ENCODE measurements around the gene CLEC16A.

Gene CLEC16A

DNA sequence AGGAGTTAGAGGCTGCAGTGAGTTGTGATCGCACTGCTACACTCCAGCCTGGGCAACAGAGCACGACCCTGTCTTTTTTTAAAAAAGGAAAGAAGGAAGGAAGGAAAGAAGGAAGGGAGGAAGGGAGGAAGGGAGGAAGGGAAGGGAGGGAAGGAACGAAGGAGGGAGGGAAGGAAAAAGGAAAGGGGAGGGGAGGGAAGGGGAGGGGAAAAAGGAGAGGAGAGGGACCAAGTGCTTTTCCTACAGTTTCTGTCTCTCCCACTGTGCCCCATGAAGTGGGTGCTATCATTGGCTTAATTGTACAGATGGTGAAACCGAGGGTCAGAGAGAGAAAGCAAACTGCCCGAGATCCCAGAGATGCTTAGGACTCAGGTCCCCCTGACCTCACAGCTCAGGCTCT is 254.0 kb downstream of the CLEC16A start:
- no peaks in the 10 kb centered on the region for H3K27me3 ChIP-seq (replicated peaks; ENCODE audit: control insufficient read depth, insufficient read depth, low read length)
- no peak for TF ChIP-seq CTCF (IDR thresholded peaks at IDR 0.05; ENCODE audit: insufficient read depth, low read length, poor library complexity, severe bottlenecking)
- no peaks in the 10 kb centered on the region for H3K36me3 ChIP-seq (ENCODE audit: control insufficient read depth, insufficient read depth, low read length)
- DNase-seq (ENCODE audit: extremely low read depth, insufficient read length) = no peak
- H3K4me3 ChIP-seq (replicated peaks; ENCODE audit: low read depth, low read length) = no peak overlapping the region

- Histone ChIP-seq H3K36me3 (ENCODE audit: control insufficient read depth, insufficient read depth, low read length) (no peaks in the 10 kb centered on the region), H3K4me3 (replicated peaks; ENCODE audit: low read depth, low read length) (no peak overlapping the region), H3K27me3 (replicated peaks; ENCODE audit: control insufficient read depth, insufficient read depth, low read length) (no peaks in the 10 kb centered on the region)
- no peak for TF ChIP-seq CTCF (IDR thresholded peaks at IDR 0.05; ENCODE audit: insufficient read depth, low read length, poor library complexity, severe bottlenecking)
- DNase-seq (ENCODE audit: extremely low read depth, insufficient read length) = no peak
Observed at GRCh38 chr16:11198828-11199227, 254.5 kb downstream of the CLEC16A start.

- no peak for DNase-seq (ENCODE audit: extremely low read depth, insufficient read length)
- no peaks in the 10 kb centered on the region for H3K36me3 ChIP-seq (ENCODE audit: control insufficient read depth, insufficient read depth, low read length)
- H3K4me3 ChIP-seq (replicated peaks; ENCODE audit: low read depth, low read length) = no peak overlapping the region
- H3K27me3 ChIP-seq (replicated peaks; ENCODE audit: control insufficient read depth, insufficient read depth, low read length) = no peaks in the 10 kb centered on the region
- no peak for TF ChIP-seq CTCF (IDR thresholded peaks at IDR 0.05; ENCODE audit: insufficient read depth, low read length, poor library complexity, severe bottlenecking)
Observed at GRCh38 chr16:11200592-11200991, 256.2 kb downstream of the CLEC16A start.

DNA sequence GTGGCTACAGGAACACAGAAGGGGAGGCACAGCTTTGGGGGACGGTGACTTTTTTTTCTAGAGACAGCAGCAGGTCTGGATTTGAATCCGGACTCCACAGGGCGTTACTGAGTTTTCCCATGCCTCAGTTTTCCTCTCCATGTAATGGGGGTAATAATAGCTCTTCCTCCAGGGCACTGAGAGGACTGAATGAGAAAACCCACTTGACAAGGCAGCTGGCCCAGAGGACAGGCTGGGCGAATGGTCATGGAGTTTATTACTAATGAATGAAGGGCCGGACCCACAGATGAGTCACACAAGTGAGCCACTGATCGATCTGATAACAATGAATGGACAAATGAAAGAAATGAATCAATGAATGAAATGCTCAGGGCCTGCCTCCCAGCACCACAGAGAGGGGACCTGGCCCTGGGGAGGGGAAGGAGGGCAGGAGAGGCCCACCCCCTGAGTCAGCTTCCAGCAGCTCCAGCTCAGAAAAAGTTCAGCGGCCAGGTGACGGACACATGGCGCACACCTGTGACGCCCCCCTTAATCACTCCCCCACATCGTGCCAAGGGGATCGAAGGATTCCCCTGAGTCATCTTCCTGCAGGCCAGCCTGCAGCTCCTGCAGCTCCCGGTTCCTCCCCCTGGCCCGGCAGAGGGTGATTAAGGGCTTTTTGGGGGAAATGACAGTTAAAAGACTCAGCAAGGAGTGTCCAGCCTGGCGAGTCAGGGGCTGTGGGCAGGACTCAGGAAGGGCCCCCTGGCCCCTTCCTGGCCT is 257.3 kb downstream of the CLEC16A start:
- no peak for DNase-seq (ENCODE audit: extremely low read depth, insufficient read length)
- H3K27me3 ChIP-seq (replicated peaks; ENCODE audit: control insufficient read depth, insufficient read depth, low read length) = no peaks in the 10 kb centered on the region
- H3K4me3 ChIP-seq (replicated peaks; ENCODE audit: low read depth, low read length) = no peak overlapping the region
- no peaks in the 10 kb centered on the region for H3K36me3 ChIP-seq (ENCODE audit: control insufficient read depth, insufficient read depth, low read length)
- TF ChIP-seq CTCF (IDR thresholded peaks at IDR 0.05; ENCODE audit: insufficient read depth, low read length, poor library complexity, severe bottlenecking) = no peak

DNA sequence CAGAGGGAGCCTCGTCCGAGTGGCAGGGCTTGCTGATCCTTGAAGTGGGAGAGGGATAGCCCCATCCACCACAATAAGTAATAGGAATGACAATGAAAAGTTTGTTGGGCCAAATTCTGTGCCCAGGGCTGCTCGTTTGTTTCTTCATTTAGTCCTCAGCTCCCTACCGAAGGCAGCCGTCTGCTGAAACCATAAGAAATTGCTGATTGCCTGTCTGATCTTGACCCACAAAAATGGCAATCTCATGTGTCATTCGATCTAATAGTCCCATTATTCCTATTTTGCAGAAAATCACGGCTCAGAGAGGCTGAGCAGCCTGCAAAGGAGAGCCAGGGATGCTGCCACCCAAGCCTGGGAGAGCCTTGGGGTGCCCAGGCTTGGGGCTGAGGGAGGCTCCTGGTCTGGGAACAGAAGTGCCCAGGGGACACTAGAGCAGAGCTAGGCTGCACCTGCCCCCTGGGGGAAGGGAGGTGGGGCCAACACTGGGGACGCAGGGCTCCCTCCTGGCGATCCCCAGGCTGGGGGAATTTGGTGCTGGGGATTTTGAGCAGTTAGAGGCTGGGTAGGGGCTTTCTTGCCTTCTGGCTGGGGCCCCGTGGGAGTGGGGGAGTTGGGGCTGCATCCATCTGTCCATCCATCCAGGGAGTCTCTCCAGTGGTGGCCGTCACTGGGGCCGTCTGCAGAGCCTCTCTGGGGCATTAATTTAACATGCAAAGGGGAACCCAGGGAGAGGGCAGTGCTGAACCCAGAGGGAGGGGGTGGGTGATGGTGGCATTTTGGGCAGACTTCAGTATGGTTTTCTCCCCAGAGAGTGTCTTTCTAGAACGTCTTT is 258.1 kb downstream of the CLEC16A start:
- no peaks in the 10 kb centered on the region for H3K27me3 ChIP-seq (replicated peaks; ENCODE audit: control insufficient read depth, insufficient read depth, low read length)
- peak; percentile 74 for DNase-seq (ENCODE audit: extremely low read depth, insufficient read length)
- no peak overlapping the region for H3K4me3 ChIP-seq (replicated peaks; ENCODE audit: low read depth, low read length)
- no peaks in the 10 kb centered on the region for H3K36me3 ChIP-seq (ENCODE audit: control insufficient read depth, insufficient read depth, low read length)
- TF ChIP-seq CTCF (IDR thresholded peaks at IDR 0.05; ENCODE audit: insufficient read depth, low read length, poor library complexity, severe bottlenecking) = no peak

Data from GM06990 (cell line).